CD4-positive, alpha-beta T cell (primary cell): Measurements from ENCODE around the gene ADCY2. TPM values are rescaled to one million over a fixed set of nuclear protein-coding genes. Genes with fewer than 3 reads are reported as not detected.

Experiments used
- ATAC-seq: fragments of 200-7000 bp; cut with Tn5 transposase; one replicate; pipeline ENCODE4 v1.10.0; 2022; ENCODE audit warnings: mild to moderate bottlenecking; ENCODE audit not compliant: poor library complexity
- CTCF ChIA-PET: fragments of 350-600 bp; sonication (Branson Sonifier 250); formaldehyde crosslinking; loops from one replicate; lab custom pipeline; 2021; ENCODE audit warnings: antibody characterized with exemption, inconsistent platforms; lab: Charles Lee
- POLR2A ChIA-PET: fragments of 350-600 bp; sonication (Branson Sonifier 250); formaldehyde crosslinking; loops from one replicate; lab custom pipeline; 2021; ENCODE audit warnings: antibody characterized with exemption, inconsistent platforms; lab: Charles Lee
- DNase-seq, 14 experiments: peaks; one replicate each; pipeline ENCODE4 v3.0.0-alpha.2; 2013 to 2020; ENCODE audit warnings: mixed read lengths in 2 of 14
- H3K27ac ChIP-seq, 2 donors: one replicate each; pipeline versions ENCODE4 v1.5.1 to v1.7.0; 2013; ENCODE audit warnings: low read length in 2 of 2, low read depth in 1 of 2, mild to moderate bottlenecking in 1 of 2
- H3K27me3 ChIP-seq, 2 experiments: 1 replicate in 1 of 2; 2 replicates in 1 of 2; pipeline versions ENCODE4 v1.6.1 to v1.7.0; 2013; ENCODE audit warnings: low read length in 2 of 2, control low read depth in 1 of 2, mild to moderate bottlenecking in 1 of 2, moderate library complexity in 1 of 2; ENCODE audit not compliant: insufficient read depth in 2 of 2, control insufficient read depth in 1 of 2
- H3K36me3 ChIP-seq: one replicate; pipeline ENCODE4 v1.6.1; 2013; ENCODE audit warnings: low read length, control low read depth; ENCODE audit not compliant: insufficient read depth
- H3K4me1 ChIP-seq: one replicate; pipeline ENCODE4 v1.6.1; 2013; ENCODE audit warnings: low read length, control low read depth; ENCODE audit not compliant: insufficient read depth
- H3K4me3 ChIP-seq: one replicate; pipeline ENCODE4 v1.5.1; 2013; ENCODE audit warnings: mild to moderate bottlenecking, low read length, moderate library complexity
- H3K9me3 ChIP-seq, 2 experiments: 1 replicate in 1 of 2; 2 replicates in 1 of 2; pipeline versions ENCODE4 v1.6.1 to v1.7.0; 2013; ENCODE audit warnings: low read length in 2 of 2, mild to moderate bottlenecking in 2 of 2, control low read depth in 1 of 2, moderate library complexity in 1 of 2; ENCODE audit not compliant: control insufficient read depth in 1 of 2, insufficient read depth in 1 of 2
- H3K27ac Mint-ChIP-seq: one replicate; pipeline ENCODE4 v1.8.0; 2020; ENCODE audit warnings: mixed read lengths
- H3K27me3 Mint-ChIP-seq: one replicate; pipeline ENCODE4 v1.8.0; 2021; ENCODE audit warnings: mixed read lengths
- H3K36me3 Mint-ChIP-seq: one replicate; pipeline ENCODE4 v1.8.0; 2021; ENCODE audit warnings: low read depth, mixed read lengths
- H3K4me1 Mint-ChIP-seq: one replicate; pipeline ENCODE4 v1.8.0; 2021; ENCODE audit warnings: low read depth, mixed read lengths
- H3K4me3 Mint-ChIP-seq: one replicate; pipeline ENCODE4 v1.8.0; 2020; ENCODE audit warnings: mild to moderate bottlenecking, mixed read lengths
- H3K9me3 Mint-ChIP-seq: one replicate; pipeline ENCODE4 v1.8.0; 2020; ENCODE audit warnings: mixed read lengths
- CTCF ChIP-seq: fragments of 200-600 bp; IDR thresholded peaks from one replicate; pipeline ENCODE4 v1.8.0; 2022; ENCODE audit warnings: antibody characterized with exemption, mild to moderate bottlenecking
- intact Hi-C, 2 experiments: fragments of 100-400 bp; cut with DNase I in 1 of 2; cut with micrococcal nuclease in 1 of 2; formaldehyde crosslinking; loops; one replicate each; pipeline versions ENCODE4 v1.15.1 to v1.9.0; 2023 to 2025; cut with DNase I, micrococcal nuclease
- total RNA-seq, 174 experiments: library from RNA in 2 of 174; stranded (reverse) in 2 of 174; gene quantifications; one replicate each; pipeline ENCODE4 v1.2.3 and lab custom pipeline; 2021 to 2026

The ADCY2 gene
- total RNA-seq, 2 experiments from 2014 or later: not detected

- H3K27ac ChIP-seq: no peak overlapping the region
- H3K4me1 ChIP-seq: no peaks in the 10 kb centered on the region
- ATAC-seq: no peak
- H3K36me3 ChIP-seq: no peaks in the 10 kb centered on the region
- ChIA-PET POLR2A (no interaction called here), CTCF (no interaction called here)
- Mint-ChIP-seq H3K9me3 (no peaks in the 10 kb centered on the region), H3K27me3 (peaks cover 31% of the 10 kb centered on the region), H3K27ac (no peak overlapping the region), H3K4me3 (no peak overlapping the region), H3K36me3 (no peaks in the 10 kb centered on the region), H3K4me1 (no peaks in the 10 kb centered on the region)
- H3K9me3 ChIP-seq: peaks cover 0 to 14% of the 10 kb centered on the region in 2 experiments
- no peak for DNase-seq
- no peak overlapping the region for H3K4me3 ChIP-seq
- intact Hi-C loops: no loop called here
- H3K27me3 ChIP-seq: peaks cover 0 to 9% of the 10 kb centered on the region in 2 experiments
- TF ChIP-seq CTCF: no peak
Measured at GRCh38 chr5:7759257-7759871, 363.4 kb downstream of the ADCY2 start.

- H3K27ac Mint-ChIP-seq: no peak overlapping the region
- peaks cover 0 to 6% of the 10 kb centered on the region in 2 experiments for H3K27me3 ChIP-seq
- H3K4me1 ChIP-seq: no peaks in the 10 kb centered on the region
- ChIA-PET CTCF (no interaction called here), POLR2A (no interaction called here)
- no peak overlapping the region for H3K4me3 ChIP-seq
- peaks cover 0 to 14% of the 10 kb centered on the region in 2 experiments for H3K9me3 ChIP-seq
- TF ChIP-seq CTCF: no peak
- H3K27me3 Mint-ChIP-seq: peaks cover 34% of the 10 kb centered on the region
- H3K4me3 Mint-ChIP-seq: no peak overlapping the region
- no peaks in the 10 kb centered on the region for H3K36me3 ChIP-seq
- no peak overlapping the region for H3K27ac ChIP-seq
- no peak for DNase-seq
- no peaks in the 10 kb centered on the region for H3K9me3 Mint-ChIP-seq
- intact Hi-C loops: no loop called here
- H3K4me1 Mint-ChIP-seq: no peaks in the 10 kb centered on the region
- no peak for ATAC-seq
- no peaks in the 10 kb centered on the region for H3K36me3 Mint-ChIP-seq
Measured at GRCh38 chr5:7759951-7760580, 364.1 kb downstream of the ADCY2 start.

GRCh38 chr5:7762267-7762666, 366.3 kb downstream of the ADCY2 start:
- Mint-ChIP-seq H3K4me1 (no peaks in the 10 kb centered on the region), H3K4me3 (no peak overlapping the region), H3K36me3 (no peaks in the 10 kb centered on the region), H3K9me3 (no peaks in the 10 kb centered on the region), H3K27ac (no peak overlapping the region), H3K27me3 (peaks cover 39% of the 10 kb centered on the region)
- POLR2A ChIA-PET: no interaction called here
- intact Hi-C loops: no loop called here
- no peak for ATAC-seq
- Histone ChIP-seq H3K4me1 (no peaks in the 10 kb centered on the region), H3K36me3 (no peaks in the 10 kb centered on the region), H3K4me3 (no peak overlapping the region), H3K9me3 (peaks cover 0 to 13% of the 10 kb centered on the region in 2 experiments), H3K27me3 (peaks cover 0 to 4% of the 10 kb centered on the region in 2 experiments), H3K27ac (no peak overlapping the region)
- CTCF ChIA-PET: no interaction called here
- DNase-seq: no peak
- TF ChIP-seq CTCF: no peak
